Omental fat pad (tissue), 4 donors: Measurements from ENCODE around the gene CCDC187. TPM values are rescaled to one million over a fixed set of nuclear protein-coding genes. Genes with fewer than 3 reads are reported as not detected.

ENCODE experiments used
- ATAC-seq: fragments of 150-250 bp; one replicate; pipeline ENCODE4 v1.9.1; 2016; ENCODE audit warnings: mild to moderate bottlenecking, moderate library complexity; ENCODE audit not compliant: low FRiP score
- DNase-seq: peaks from one replicate; pipeline ENCODE4 v3.0.0-alpha.2; 2019; ENCODE audit warnings: low spot score
- total RNA-seq, 4 donors: library from RNA; depleted of rRNA; stranded (reverse); fragments of >200 nt; gene quantifications; one replicate each; pipeline ENCODE4 v1.1.0, GENCODE V29; 2016
- TF ChIP-seq, protein P1 (sequence below), 3 donors: fragments of 450-650 bp; IDR thresholded peaks; one replicate each; pipeline ENCODE4 v1.5.1; 2016 to 2017; ENCODE audit warnings: antibody characterized with exemption in 3 of 3, mild to moderate bottlenecking in 3 of 3, moderate library complexity in 2 of 3

The CCDC187 gene
- total RNA-seq, 4 donors from 2014 or later, result not detected

DNA sequence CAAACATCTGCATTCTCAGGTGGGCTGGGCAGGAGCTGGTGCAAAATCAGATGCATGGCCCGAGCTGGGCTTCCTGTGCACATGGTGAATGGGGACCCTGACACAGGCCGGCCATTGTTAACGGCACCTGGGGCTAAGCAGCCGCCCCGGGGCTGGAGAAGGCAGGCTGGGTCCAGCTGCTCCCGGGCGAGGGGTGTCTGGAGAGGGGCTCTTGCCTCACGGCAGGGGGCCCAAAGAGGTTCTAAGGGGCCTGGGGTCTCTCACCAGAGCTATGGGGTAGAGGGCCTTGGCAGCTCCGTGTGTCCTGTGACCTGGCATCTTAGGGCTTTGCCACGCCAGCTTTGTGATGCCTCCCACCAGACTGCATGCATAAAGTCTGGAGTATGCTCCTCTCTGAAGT lies 53.2 kb downstream of the CCDC187 start:
- TF ChIP-seq, protein P1, sequence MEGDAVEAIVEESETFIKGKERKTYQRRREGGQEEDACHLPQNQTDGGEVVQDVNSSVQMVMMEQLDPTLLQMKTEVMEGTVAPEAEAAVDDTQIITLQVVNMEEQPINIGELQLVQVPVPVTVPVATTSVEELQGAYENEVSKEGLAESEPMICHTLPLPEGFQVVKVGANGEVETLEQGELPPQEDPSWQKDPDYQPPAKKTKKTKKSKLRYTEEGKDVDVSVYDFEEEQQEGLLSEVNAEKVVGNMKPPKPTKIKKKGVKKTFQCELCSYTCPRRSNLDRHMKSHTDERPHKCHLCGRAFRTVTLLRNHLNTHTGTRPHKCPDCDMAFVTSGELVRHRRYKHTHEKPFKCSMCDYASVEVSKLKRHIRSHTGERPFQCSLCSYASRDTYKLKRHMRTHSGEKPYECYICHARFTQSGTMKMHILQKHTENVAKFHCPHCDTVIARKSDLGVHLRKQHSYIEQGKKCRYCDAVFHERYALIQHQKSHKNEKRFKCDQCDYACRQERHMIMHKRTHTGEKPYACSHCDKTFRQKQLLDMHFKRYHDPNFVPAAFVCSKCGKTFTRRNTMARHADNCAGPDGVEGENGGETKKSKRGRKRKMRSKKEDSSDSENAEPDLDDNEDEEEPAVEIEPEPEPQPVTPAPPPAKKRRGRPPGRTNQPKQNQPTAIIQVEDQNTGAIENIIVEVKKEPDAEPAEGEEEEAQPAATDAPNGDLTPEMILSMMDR (IDR thresholded peaks at IDR 0.05), result no peak
- no peak for DNase-seq
- ATAC-seq, result no peak

DNA sequence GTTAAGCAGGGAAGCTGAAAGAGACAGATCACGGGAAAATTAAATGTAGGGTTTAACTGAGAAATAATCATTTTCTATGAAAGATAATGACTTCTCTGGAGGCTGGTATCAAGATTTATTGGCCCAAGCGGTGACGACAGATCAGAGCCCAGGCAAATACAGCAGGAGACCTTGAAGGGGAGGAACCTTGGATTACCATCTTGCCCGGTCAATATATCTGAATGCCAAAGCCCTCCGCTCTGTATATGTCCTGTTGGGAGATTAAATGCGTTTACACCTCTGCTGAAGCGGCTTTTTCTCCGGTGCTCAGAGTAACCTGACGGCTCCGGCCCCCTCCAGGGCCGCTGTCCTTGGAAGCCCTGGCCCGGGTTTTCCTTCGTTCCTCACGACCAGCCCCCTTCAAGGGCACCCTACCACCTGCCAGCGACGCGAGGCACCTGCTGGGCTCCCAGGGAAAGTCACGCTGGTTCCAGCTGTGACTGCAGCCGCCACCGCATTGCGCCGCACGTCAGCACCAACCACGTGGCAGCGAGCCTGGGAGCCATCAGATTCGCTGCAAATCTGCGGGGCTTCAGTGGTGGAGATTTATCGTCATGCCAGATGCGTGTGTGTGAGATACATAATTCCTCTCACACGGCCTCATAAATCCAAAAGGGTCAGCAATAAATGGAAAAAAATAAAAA lies 53.9 kb downstream of the CCDC187 start:
- DNase-seq (no peak), ATAC-seq (no peak)
- TF ChIP-seq, protein P1 (IDR thresholded peaks at IDR 0.05), result no peak

DNA sequence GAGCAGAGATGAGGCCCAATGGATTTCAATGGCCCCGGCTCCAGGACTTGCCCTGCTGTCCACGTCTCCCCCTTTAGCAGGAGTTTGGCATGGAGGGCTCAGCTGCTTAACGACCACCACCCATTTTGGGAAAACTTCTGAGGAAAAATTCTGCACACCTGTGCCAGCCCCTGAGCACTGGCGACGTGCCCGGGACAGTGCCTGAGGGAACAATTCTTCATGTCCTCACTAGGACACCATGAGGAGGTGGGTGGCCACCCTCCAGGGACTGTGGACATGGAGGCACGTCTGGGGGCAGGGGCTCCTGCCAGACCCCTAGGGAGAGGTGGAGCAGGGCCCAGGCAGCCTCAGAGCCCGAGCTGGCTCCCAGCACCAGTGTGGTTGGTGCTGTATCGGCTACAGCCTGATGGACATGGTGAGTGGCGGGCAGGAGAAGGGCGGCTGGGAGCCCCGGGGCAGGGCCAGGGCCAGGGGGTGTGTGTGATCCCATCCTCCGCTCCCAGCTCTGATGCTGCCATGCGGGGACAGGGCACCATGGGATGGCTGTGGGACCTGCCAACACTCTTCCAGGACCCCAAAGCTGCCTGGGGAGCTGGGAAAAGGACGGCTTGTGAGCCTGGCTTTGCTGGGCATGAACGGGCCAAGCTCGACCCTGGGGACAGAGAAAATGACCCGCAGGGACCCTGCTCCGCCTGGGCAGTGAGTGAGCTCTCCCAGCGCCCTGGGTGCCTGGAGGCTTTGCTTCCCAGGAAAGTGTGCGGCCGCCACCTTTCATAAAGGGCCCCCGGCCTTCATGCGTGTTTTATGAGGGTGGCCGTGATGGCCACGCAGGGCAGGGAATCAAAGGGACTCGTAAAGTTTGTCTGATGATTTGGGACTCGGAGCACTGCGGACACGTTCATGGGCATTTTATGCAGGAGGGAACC lies 54.7 kb downstream of the CCDC187 start:
- TF ChIP-seq, protein P1 (IDR thresholded peaks at IDR 0.05), result no peak
- DNase-seq, result no peak
- ATAC-seq, result no peak

DNA sequence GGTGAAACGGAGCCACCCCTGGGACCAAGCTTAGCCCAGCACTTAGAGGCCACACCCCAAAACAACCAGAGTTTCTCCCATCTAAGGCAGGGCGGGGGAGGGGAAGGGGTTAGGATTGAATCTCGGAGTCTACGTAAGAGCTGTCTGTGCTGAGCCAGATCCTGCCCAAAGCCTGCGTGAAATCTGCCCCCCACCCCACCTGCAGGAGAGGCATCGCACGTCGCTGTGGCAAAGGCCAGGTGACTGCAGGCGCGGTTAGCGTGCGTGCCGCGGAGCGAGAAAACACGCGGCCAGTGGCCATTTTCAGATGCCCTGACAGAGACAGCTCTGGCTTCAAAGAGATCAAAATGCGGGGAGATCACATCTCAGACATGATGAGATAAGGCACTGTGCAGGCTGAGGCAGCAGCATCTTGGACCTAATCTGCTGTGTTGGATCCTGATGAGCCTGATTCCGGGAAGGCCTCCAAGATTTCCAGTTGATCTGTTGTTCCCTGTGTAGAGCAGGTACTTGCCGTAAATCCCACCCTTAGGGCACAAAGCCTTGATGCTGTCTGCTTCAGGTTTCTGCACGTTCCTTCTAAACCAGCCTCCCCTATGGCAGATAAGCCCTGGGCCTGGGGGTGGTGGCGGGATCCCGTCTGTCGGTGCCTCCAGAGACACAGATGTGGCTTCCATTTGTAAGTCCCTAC lies 55.8 kb downstream of the CCDC187 start:
- DNase-seq (no peak), ATAC-seq (no peak)
- TF ChIP-seq, protein P1 (IDR thresholded peaks at IDR 0.05), result no peak

DNA sequence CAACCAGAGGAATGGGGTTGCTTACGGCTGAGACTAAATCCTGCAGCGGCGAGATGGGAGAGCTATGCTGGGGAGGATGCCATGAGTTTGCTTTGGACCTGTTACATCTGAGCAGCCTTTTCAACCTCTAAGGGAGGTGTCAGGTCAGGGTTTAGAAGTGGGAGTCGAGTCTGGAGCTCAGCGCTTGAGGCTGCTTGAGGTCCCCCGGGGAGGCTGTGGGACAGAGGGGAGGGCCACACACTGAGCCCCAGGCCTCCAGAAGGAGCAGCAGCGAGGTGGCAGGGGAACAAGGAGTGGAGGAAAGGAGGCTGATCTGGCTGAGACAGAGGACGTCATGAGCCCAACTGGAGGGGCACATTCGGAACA lies 56.4 kb downstream of the CCDC187 start:
- ATAC-seq (no peak), DNase-seq (no peak)
- TF ChIP-seq, protein P1 (IDR thresholded peaks at IDR 0.05), result no peak

DNA sequence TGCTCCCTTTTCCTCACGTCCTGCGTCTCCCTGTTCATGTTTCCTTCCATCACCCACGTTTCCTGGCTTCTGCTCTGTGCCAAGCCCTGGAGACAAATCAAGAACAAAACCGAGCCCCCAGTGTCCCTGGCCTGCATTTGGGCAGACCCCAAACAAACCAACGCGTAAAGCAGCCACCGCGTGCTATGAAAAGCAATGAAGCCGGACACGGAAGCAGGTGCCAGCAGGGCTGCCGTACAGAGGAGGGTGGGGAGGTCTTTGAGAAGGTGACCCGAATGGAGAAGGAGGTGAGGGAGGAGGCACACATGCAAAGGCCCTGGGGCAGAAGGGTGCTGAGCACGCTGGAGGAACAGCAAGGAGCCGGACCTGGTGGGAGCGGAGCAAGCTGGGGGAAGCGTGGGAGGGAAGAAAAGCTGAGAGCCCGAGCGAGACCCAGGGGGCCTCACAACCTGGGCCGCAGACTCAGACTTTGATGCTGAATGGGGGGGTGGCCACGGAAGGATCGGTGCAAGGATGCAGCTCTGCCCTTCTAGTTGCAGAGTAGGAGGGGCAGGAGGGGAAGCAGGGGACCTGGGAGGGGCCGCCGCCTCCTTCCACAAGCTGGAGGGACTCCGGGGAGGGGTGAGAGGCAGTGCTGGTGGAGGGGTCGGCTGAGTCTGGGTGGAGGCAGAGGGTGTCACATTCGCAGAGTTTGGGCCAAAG lies 56.9 kb downstream of the CCDC187 start:
- TF ChIP-seq, protein P1 (IDR thresholded peaks at IDR 0.05), result no peak
- DNase-seq, result no peak
- ATAC-seq, result no peak
